ENCODE results near the gene CD163. TPM values are rescaled to one million over a fixed set of nuclear protein-coding genes. Genes with fewer than 3 reads are reported as not detected.

Gene CD163
- total RNA-seq: 7.3 TPM

DNA sequence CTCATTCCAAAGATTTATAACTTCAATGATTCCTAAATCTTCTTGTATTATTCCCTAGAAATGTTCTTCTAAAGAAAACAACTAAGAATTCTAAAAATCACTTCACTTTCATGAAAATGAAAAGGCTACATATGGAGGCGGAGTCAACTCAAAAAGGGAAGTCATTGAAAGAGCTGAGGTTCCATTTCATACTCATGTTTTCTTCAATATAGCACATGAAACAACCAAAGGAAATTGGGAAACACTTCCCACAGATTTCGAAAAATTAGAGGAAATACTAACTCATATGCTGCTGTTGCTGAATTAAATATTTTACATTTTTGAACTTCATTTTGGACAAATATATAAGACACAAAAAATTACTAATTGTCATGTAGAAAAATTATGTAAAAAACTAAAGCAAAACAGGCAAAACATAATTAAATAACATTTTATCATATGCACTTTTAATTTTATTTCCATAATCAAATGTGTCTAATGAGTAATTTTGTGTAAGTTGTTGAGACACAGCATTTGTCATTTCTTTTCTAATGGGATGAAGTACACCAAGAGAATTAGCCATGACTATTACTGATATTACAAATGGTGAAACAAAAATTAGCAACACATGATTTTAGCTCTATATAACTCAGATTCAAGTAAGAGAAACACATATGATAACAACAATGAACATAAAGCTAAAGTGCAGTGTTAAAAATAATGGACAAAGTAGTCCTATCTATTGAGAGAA, at the start of gene CD163:
Gene CD163, minus strand, starts transcription at position 92 of the 730 bp plus-strand sequence. Its CDS starts 87 bp downstream, at position 5.

DNA sequence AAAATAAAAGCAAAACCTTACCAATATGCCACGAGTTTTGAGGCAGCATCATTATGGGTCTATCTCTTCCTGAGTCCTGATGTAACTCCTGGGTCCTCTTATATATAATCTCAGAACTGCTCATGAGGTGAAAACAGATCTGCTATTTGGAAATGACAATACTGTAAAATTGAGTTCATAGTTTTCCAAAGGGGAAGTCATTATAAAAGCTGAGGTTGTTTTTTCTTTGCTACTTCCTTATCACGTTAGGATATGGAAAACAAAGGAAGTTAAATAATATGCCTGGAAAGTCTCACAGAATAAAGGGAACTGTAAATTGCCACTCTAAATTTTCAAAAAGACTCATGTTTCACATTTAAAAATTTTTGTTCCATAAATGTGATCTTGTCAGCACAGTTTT, 59.5 kb downstream of the CD163 start, which contains the start of gene CD163L1:
Gene CD163L1, minus strand, starts transcription at position 78 of the 400 bp plus-strand sequence. Its CDS starts 26 bp downstream, at position 52.

Other genes starting within 250 kb of the CD163 start
- gene ACSM4, start 199.7 kb downstream of the CD163 start, total RNA-seq: not detected
- gene CD163L1, start 59.6 kb downstream of the CD163 start, total RNA-seq: 7.4 TPM
- not detected for gene APOBEC1, start 162.1 kb upstream of the CD163 start, total RNA-seq
- not detected for gene GDF3, start 192.0 kb upstream of the CD163 start, total RNA-seq
- not detected for gene DPPA3, start 207.7 kb upstream of the CD163 start, total RNA-seq
- not detected for gene CLEC4C, start 243.6 kb upstream of the CD163 start, total RNA-seq

All from camera-type eye (tissue), 1 donor.